WTC11 (cell line): ENCODE results near the gene KRTAP5-3. TPM values are rescaled to one million over a fixed set of nuclear protein-coding genes. Genes with fewer than 3 reads are reported as not detected.

Source experiments
- ATAC-seq: fragments of 200-7000 bp; cut with Tn5 transposase; 2 replicates; pipeline ENCODE4 v1.10.0; 2021; ENCODE audit warnings: mild to moderate bottlenecking, moderate library complexity
- CTCF ChIA-PET: fragments of 300-600 bp; sonication (Branson Sonifier 250); formaldehyde crosslinking; loops from one replicate; lab custom pipeline; 2021; ENCODE audit warnings: antibody characterized with exemption; lab: Charles Lee
- POLR2A ChIA-PET: fragments of 350-600 bp; sonication (Branson Sonifier 250); formaldehyde crosslinking; loops from one replicate; lab custom pipeline; 2021; ENCODE audit warnings: antibody characterized with exemption; lab: Charles Lee
- DNase-seq: peaks from one replicate; pipeline ENCODE4 v3.0.0; 2021; ENCODE audit warnings: low spot score
- H3K27ac Mint-ChIP-seq: 2 replicates; pipeline ENCODE4 v1.8.0; 2021; ENCODE audit warnings: mixed read lengths
- H3K27me3 Mint-ChIP-seq: 2 replicates; pipeline ENCODE4 v1.8.0; 2021; ENCODE audit warnings: low read depth, mild to moderate bottlenecking, moderate library complexity, mixed read lengths
- H3K36me3 Mint-ChIP-seq: 2 replicates; pipeline ENCODE4 v1.8.0; 2021; ENCODE audit warnings: mixed read lengths
- H3K4me1 Mint-ChIP-seq: 2 replicates; pipeline ENCODE4 v1.8.0; 2022; ENCODE audit warnings: mixed read lengths
- H3K4me3 Mint-ChIP-seq: 2 replicates; pipeline ENCODE4 v1.8.0; 2021; ENCODE audit warnings: mild to moderate bottlenecking, moderate library complexity, mixed read lengths
- H3K9me3 Mint-ChIP-seq: 2 replicates; pipeline ENCODE4 v1.8.0; 2021; ENCODE audit warnings: mixed read lengths
- AFF4 ChIP-seq: sonication (generic); formaldehyde crosslinking; IDR thresholded peaks from 2 replicates; pipeline ENCODE4 v1.8.1; 2023; ENCODE audit warnings: mild to moderate bottlenecking, missing genetic modification reagents, borderline replicate concordance
- ATF1 ChIP-seq: sonication (generic); formaldehyde crosslinking; IDR thresholded peaks from 2 replicates; pipeline ENCODE4 v1.8.1; 2023; ENCODE audit warnings: mild to moderate bottlenecking, moderate library complexity, missing genetic modification reagents
- ATF3 ChIP-seq: sonication (generic); formaldehyde crosslinking; conservative IDR thresholded peaks from 2 replicates; pipeline ENCODE4 v1.8.1; 2022; ENCODE audit warnings: mild to moderate bottlenecking, missing genetic modification reagents
- CDX4 ChIP-seq: fragments of 250-450 bp; sonication (Bioruptor Pico); IDR thresholded peaks from 2 replicates; pipeline ENCODE4 v1.9.0; 2021; ENCODE audit warnings: moderate library complexity, mild to moderate bottlenecking, inconsistent platforms, borderline replicate concordance
- ERG ChIP-seq: fragments of 250-450 bp; sonication (Bioruptor Pico); IDR thresholded peaks from 2 replicates; pipeline ENCODE4 v1.8.0; 2021; ENCODE audit warnings: mild to moderate bottlenecking
- FOXK1 ChIP-seq: sonication (generic); formaldehyde crosslinking; IDR thresholded peaks from 2 replicates; pipeline ENCODE4 v1.8.0; 2022; ENCODE audit warnings: mild to moderate bottlenecking, moderate library complexity, missing genetic modification reagents
- FOXP1 ChIP-seq: sonication (generic); formaldehyde crosslinking; IDR thresholded peaks from 2 replicates; pipeline ENCODE4 v1.8.0; 2022; ENCODE audit warnings: missing genetic modification reagents, mild to moderate bottlenecking, moderate library complexity, borderline replicate concordance
- HMGXB4 ChIP-seq: sonication (generic); formaldehyde crosslinking; IDR thresholded peaks from 2 replicates; pipeline ENCODE4 v1.8.1; 2023; ENCODE audit warnings: mild to moderate bottlenecking, moderate library complexity, missing genetic modification reagents
- KAT7 ChIP-seq: sonication (generic); formaldehyde crosslinking; IDR thresholded peaks from 2 replicates; pipeline ENCODE4 v1.8.1; 2023; ENCODE audit warnings: missing genetic modification reagents, mild to moderate bottlenecking, borderline replicate concordance
- MAX ChIP-seq: sonication (generic); formaldehyde crosslinking; IDR thresholded peaks from 2 replicates; pipeline ENCODE4 v1.8.0; 2022; ENCODE audit warnings: mild to moderate bottlenecking, missing genetic modification reagents
- MLX ChIP-seq: sonication (generic); formaldehyde crosslinking; IDR thresholded peaks from 2 replicates; pipeline ENCODE4 v1.8.1; 2023; ENCODE audit warnings: mild to moderate bottlenecking, missing genetic modification reagents, moderate library complexity
- SMAD3 ChIP-seq: sonication (generic); formaldehyde crosslinking; IDR thresholded peaks from 2 replicates; pipeline ENCODE4 v1.8.0; 2022; ENCODE audit warnings: missing genetic modification reagents, mild to moderate bottlenecking, borderline replicate concordance
- STAT6 ChIP-seq: sonication (generic); formaldehyde crosslinking; conservative IDR thresholded peaks from 2 replicates; pipeline ENCODE4 v1.8.1; 2023; ENCODE audit warnings: mild to moderate bottlenecking, low read depth, missing genetic modification reagents, moderate library complexity
- TEAD1 ChIP-seq: sonication (generic); formaldehyde crosslinking; IDR thresholded peaks from 2 replicates; pipeline ENCODE4 v1.8.0; 2022; ENCODE audit warnings: mild to moderate bottlenecking, missing genetic modification reagents
- TP53 ChIP-seq: sonication (generic); formaldehyde crosslinking; IDR thresholded peaks from 2 replicates; pipeline ENCODE4 v1.8.1; 2023; ENCODE audit warnings: mild to moderate bottlenecking, missing genetic modification reagents
- ZBTB21 ChIP-seq: sonication (generic); formaldehyde crosslinking; IDR thresholded peaks from 2 replicates; pipeline ENCODE4 v1.8.1; 2023; ENCODE audit warnings: mild to moderate bottlenecking, missing genetic modification reagents, borderline replicate concordance
- ZNF219 ChIP-seq: sonication (generic); formaldehyde crosslinking; IDR thresholded peaks from 2 replicates; pipeline ENCODE4 v1.8.0; 2023; ENCODE audit warnings: missing genetic modification reagents, mild to moderate bottlenecking, borderline replicate concordance
- ZNF425 ChIP-seq: fragments of 250-450 bp; sonication (Bioruptor Pico); conservative IDR thresholded peaks from 2 replicates; pipeline ENCODE4 v1.9.0; 2021; ENCODE audit warnings: mild to moderate bottlenecking
- ZNF671 ChIP-seq: fragments of 250-450 bp; sonication (Bioruptor Pico); IDR thresholded peaks from 2 replicates; pipeline ENCODE4 v1.8.0; 2021; ENCODE audit warnings: mild to moderate bottlenecking
- total RNA-seq: library from RNA; stranded (reverse); gene quantifications from 3 replicates; pipeline ENCODE4 v1.2.3, GENCODE V29; 2021

The KRTAP5-3 gene
- total RNA-seq, 1 experiment from 2014 or later, result not detected

- ChIA-PET CTCF (interaction anchor here (0.6 to 4.3 kb wide), 120 partner anchors 9 to 769 kb away, joined by 3 to 190 read pairs (median 5); partner anchors contain the start of genes CTSD, IFITM10, KRTAP5-2 and KRTAP5-5), POLR2A (interaction anchor here (0.6 kb wide), 2 partner anchors 352 to 726 kb away, joined by 3 read pairs; no protein-coding TSS in a partner anchor)
- H3K4me1 Mint-ChIP-seq, result no peaks in the 10 kb centered on the region
- no peaks in the 10 kb centered on the region for H3K9me3 Mint-ChIP-seq
- H3K4me3 Mint-ChIP-seq, result no peak overlapping the region
- H3K27ac Mint-ChIP-seq, result no peak overlapping the region
- H3K36me3 Mint-ChIP-seq, result no peaks in the 10 kb centered on the region
- TF ChIP-seq ZNF425, result no peak
- TF ChIP-seq ZNF671, result no peak
- TF ChIP-seq TEAD1 (CRISPR knock-in tag), result no peak
- TF ChIP-seq KAT7 (CRISPR knock-in tag), result no peak
- no peak for TF ChIP-seq AFF4 (CRISPR knock-in tag)
- TF ChIP-seq TP53, result no peak
- TF ChIP-seq ATF1 (CRISPR knock-in tag), result no peak
- TF ChIP-seq FOXP1 (CRISPR knock-in tag), result no peak
- TF ChIP-seq ZBTB21 (CRISPR knock-in tag), result no peak
- no peak for TF ChIP-seq FOXK1 (CRISPR knock-in tag)
- no peak for TF ChIP-seq MAX (CRISPR knock-in tag)
- no peak for TF ChIP-seq ATF3 (CRISPR knock-in tag)
- no peak for TF ChIP-seq ERG
- no peak for TF ChIP-seq MLX
- TF ChIP-seq SMAD3, result no peak
- no peak for TF ChIP-seq CDX4 (CRISPR knock-in tag)
- TF ChIP-seq ZNF219 (CRISPR knock-in tag), result no peak
- no peak for TF ChIP-seq STAT6 (CRISPR knock-in tag)
- TF ChIP-seq HMGXB4 (CRISPR knock-in tag), result no peak
- DNase-seq (no peak), ATAC-seq (no peak)
- peaks cover 18% of the 10 kb centered on the region for H3K27me3 Mint-ChIP-seq
These were observed 44.1 kb upstream of the KRTAP5-3 start for GRCh38 chr11:1652442-1652770.
